C4-2B (cell line): Measurements from ENCODE around the gene CGAS.
"Not testable (repeated sequence)": the region's sequence is repeated elsewhere in the genome, so short reads cannot be mapped to it uniquely, and the experiment has no call there.

Source experiments
- ZFX ChIP-seq: fragments of 450-650 bp; IDR thresholded peaks from 2 replicates; pipeline ENCODE4 v1.6.1; 2017
- TF ChIP-seq, protein P1 (sequence below): fragments of 450-650 bp; conservative IDR thresholded peaks from 2 replicates; pipeline ENCODE4 v1.5.1; 2017; ENCODE audit warnings: mild to moderate bottlenecking

DNA sequence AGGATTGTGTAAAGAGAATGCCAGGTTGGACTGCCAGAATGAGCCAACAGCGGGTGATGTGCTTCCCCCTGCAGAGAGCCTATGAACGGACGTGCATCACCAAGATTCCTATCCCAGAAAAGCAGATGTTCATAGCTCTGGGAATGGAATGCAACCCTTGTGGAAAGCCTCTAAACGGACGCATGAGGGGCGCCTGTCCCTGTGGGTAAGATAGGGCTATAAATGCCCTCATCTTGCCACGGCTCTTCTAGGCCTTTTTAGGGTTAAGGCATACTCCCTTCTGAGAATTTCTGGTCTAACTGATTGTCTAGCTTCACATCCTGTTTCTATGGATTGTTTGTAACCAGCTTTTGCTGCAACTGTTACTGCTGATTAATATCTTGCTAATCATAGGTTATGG is 7.4 kb upstream of the CGAS start:
- TF ChIP-seq, protein P1, sequence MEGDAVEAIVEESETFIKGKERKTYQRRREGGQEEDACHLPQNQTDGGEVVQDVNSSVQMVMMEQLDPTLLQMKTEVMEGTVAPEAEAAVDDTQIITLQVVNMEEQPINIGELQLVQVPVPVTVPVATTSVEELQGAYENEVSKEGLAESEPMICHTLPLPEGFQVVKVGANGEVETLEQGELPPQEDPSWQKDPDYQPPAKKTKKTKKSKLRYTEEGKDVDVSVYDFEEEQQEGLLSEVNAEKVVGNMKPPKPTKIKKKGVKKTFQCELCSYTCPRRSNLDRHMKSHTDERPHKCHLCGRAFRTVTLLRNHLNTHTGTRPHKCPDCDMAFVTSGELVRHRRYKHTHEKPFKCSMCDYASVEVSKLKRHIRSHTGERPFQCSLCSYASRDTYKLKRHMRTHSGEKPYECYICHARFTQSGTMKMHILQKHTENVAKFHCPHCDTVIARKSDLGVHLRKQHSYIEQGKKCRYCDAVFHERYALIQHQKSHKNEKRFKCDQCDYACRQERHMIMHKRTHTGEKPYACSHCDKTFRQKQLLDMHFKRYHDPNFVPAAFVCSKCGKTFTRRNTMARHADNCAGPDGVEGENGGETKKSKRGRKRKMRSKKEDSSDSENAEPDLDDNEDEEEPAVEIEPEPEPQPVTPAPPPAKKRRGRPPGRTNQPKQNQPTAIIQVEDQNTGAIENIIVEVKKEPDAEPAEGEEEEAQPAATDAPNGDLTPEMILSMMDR, result not testable (repeated sequence)
- TF ChIP-seq ZFX, result not testable (repeated sequence)
